IPS DF 6.9 (cell line): Measurements from ENCODE around the gene CDK19.
"Not testable (repeated sequence)": the region's sequence is repeated elsewhere in the genome, so short reads cannot be mapped to it uniquely, and the experiment has no call there.

ENCODE experiments used
- DNase-seq: peaks from one replicate; pipeline ENCODE4 v3.0.0-alpha.2; 2013; ENCODE audit warnings: low read depth, low spot score
- H3K27ac ChIP-seq: one replicate; pipeline ENCODE4 v1.5.1; 2013; ENCODE audit warnings: low read length, control low read depth
- H3K27me3 ChIP-seq: 2 replicates; pipeline ENCODE4 v1.6.1; 2013; ENCODE audit warnings: mild to moderate bottlenecking, low read length; ENCODE audit not compliant: control insufficient read depth, insufficient read depth
- H3K36me3 ChIP-seq: 2 replicates; pipeline ENCODE4 v1.6.1; 2013; ENCODE audit warnings: low read length; ENCODE audit not compliant: control insufficient read depth, insufficient read depth
- H3K4me1 ChIP-seq: 2 replicates; pipeline ENCODE4 v1.6.1; 2013; ENCODE audit warnings: low read length; ENCODE audit not compliant: control insufficient read depth, insufficient read depth
- H3K4me3 ChIP-seq: 2 replicates; pipeline ENCODE4 v1.5.1; 2013; ENCODE audit warnings: mild to moderate bottlenecking, low read length
- H3K9me3 ChIP-seq: 2 replicates; pipeline ENCODE4 v1.6.1; 2013; ENCODE audit warnings: low read length, inconsistent platforms; ENCODE audit not compliant: control insufficient read depth, insufficient read depth
- WGBS: extraction: QIAGEN DNeasy Blood & Tissue Kit; methylation state at CpG from one replicate; pipeline ENCODE4 v1.1.7; 2013; ENCODE audit warnings: mixed read lengths, missing lambda C conversion rate; ENCODE audit not compliant: insufficient read length, insufficient coverage; 5-methylcytosine and 5-hydroxymethylcytosine counted together

Gene CDK19

GRCh38 chr6:110760098-110760497 lies 55.2 kb downstream of the CDK19 start:
- WGBS, result no CpG with 5 or more reads among the region's 5 CpGs
- DNase-seq, result not testable (repeated sequence)

GRCh38 chr6:110757926-110758325 lies 57.3 kb downstream of the CDK19 start:
- Histone ChIP-seq H3K27ac (no peak overlapping the region), H3K9me3 (no peaks in the 10 kb centered on the region), H3K4me3 (no peak overlapping the region), H3K27me3 (no peaks in the 10 kb centered on the region), H3K4me1 (no peaks in the 10 kb centered on the region), H3K36me3 (no peaks in the 10 kb centered on the region)
- no CpG with 5 or more reads among the region's 4 CpGs for WGBS
- DNase-seq, result no peak

More at GRCh38 chr6:110760098-110760497, 55.2 kb downstream of the CDK19 start:
- not testable (repeated sequence) for H3K27me3 ChIP-seq, H3K4me1 ChIP-seq, H3K27ac ChIP-seq, H3K9me3 ChIP-seq, H3K36me3 ChIP-seq, H3K4me3 ChIP-seq

GRCh38 chr6:110756817-110757216 lies 58.5 kb downstream of the CDK19 start:
- Histone ChIP-seq H3K9me3 (no peaks in the 10 kb centered on the region), H3K4me1 (no peaks in the 10 kb centered on the region), H3K27ac (no peak overlapping the region), H3K4me3 (no peak overlapping the region), H3K27me3 (no peaks in the 10 kb centered on the region), H3K36me3 (no peaks in the 10 kb centered on the region)
- DNase-seq, result no peak
- WGBS, result 100% methylated on average over 1 of the region's 2 CpGs

- H3K27ac ChIP-seq, result no peak overlapping the region
- WGBS, result no CpG with 5 or more reads among the region's 3 CpGs
- H3K36me3 ChIP-seq, result no peaks in the 10 kb centered on the region
- no peaks in the 10 kb centered on the region for H3K27me3 ChIP-seq
- H3K4me1 ChIP-seq, result no peaks in the 10 kb centered on the region
- no peak overlapping the region for H3K4me3 ChIP-seq
- no peak for DNase-seq
- no peaks in the 10 kb centered on the region for H3K9me3 ChIP-seq
Measured at GRCh38 chr6:110755411-110755834, 59.8 kb downstream of the CDK19 start.

- not testable (repeated sequence) for H3K9me3 ChIP-seq, DNase-seq, H3K27me3 ChIP-seq, H3K27ac ChIP-seq, H3K4me3 ChIP-seq, H3K4me1 ChIP-seq, H3K36me3 ChIP-seq
- no CpG with 5 or more reads among the region's 9 CpGs for WGBS
Measured at GRCh38 chr6:110753936-110754668, 61.2 kb downstream of the CDK19 start.

GRCh38 chr6:110748453-110748852 lies 66.8 kb downstream of the CDK19 start:
- no peaks in the 10 kb centered on the region for H3K4me1 ChIP-seq
- no peak overlapping the region for H3K4me3 ChIP-seq
- H3K36me3 ChIP-seq, result no peaks in the 10 kb centered on the region
- H3K27ac ChIP-seq, result no peak overlapping the region
- no peak for DNase-seq
- no peaks in the 10 kb centered on the region for H3K27me3 ChIP-seq
- no CpG with 5 or more reads among the region's 3 CpGs for WGBS
- no peaks in the 10 kb centered on the region for H3K9me3 ChIP-seq

- Histone ChIP-seq H3K4me1 (no peaks in the 10 kb centered on the region), H3K36me3 (no peaks in the 10 kb centered on the region; the same call in 1 of the 2 replicates), H3K4me3 (no peak overlapping the region), H3K9me3 (no peaks in the 10 kb centered on the region; the same call in 1 of the 2 replicates), H3K27me3 (no peaks in the 10 kb centered on the region), H3K27ac (no peak overlapping the region)
- WGBS, result no CpG with 5 or more reads among the region's 1 CpG
- no peak for DNase-seq
Measured at GRCh38 chr6:110746680-110747079, 68.6 kb downstream of the CDK19 start.

- WGBS, result no CpG with 5 or more reads among the region's 1 CpG
- H3K36me3 ChIP-seq, result no peaks in the 10 kb centered on the region; the same call in 1 of the 2 replicates
Measured at GRCh38 chr6:110744991-110745390, 70.3 kb downstream of the CDK19 start.

GRCh38 chr6:110742552-110742951 lies 72.7 kb downstream of the CDK19 start:
- H3K27ac ChIP-seq, H3K36me3 ChIP-seq, H3K4me1 ChIP-seq, H3K4me3 ChIP-seq, DNase-seq, H3K27me3 ChIP-seq, H3K9me3 ChIP-seq: not testable (repeated sequence)
- WGBS, result no CpG with 5 or more reads among the region's 9 CpGs

More at GRCh38 chr6:110744991-110745390, 70.3 kb downstream of the CDK19 start:
- no peaks in the 10 kb centered on the region for H3K4me1 ChIP-seq
- no peak overlapping the region for H3K27ac ChIP-seq
- no peak for DNase-seq
- no peaks in the 10 kb centered on the region; the same call in 1 of the 2 replicates for H3K9me3 ChIP-seq
- no peak overlapping the region for H3K4me3 ChIP-seq
- no peaks in the 10 kb centered on the region for H3K27me3 ChIP-seq

GRCh38 chr6:110741517-110741916 lies 73.8 kb downstream of the CDK19 start:
- H3K4me3 ChIP-seq, result no peak overlapping the region
- WGBS, result no CpG with 5 or more reads among the region's 3 CpGs
- no peaks in the 10 kb centered on the region for H3K4me1 ChIP-seq
- H3K27ac ChIP-seq, result no peak overlapping the region
- no peak for DNase-seq
- H3K9me3 ChIP-seq, result no peaks in the 10 kb centered on the region; the same call in 1 of the 2 replicates
- H3K36me3 ChIP-seq, result no peaks in the 10 kb centered on the region; the same call in 1 of the 2 replicates
- H3K27me3 ChIP-seq, result no peaks in the 10 kb centered on the region

- no peak overlapping the region for H3K27ac ChIP-seq
- no peak for DNase-seq
- no peaks in the 10 kb centered on the region for H3K4me1 ChIP-seq
- H3K9me3 ChIP-seq, result no peaks in the 10 kb centered on the region; the same call in 1 of the 2 replicates
- H3K36me3 ChIP-seq, result no peaks in the 10 kb centered on the region; the same call in 1 of the 2 replicates
- no peaks in the 10 kb centered on the region for H3K27me3 ChIP-seq
- WGBS, result no CpG with 5 or more reads among the region's 4 CpGs
- H3K4me3 ChIP-seq, result no peak overlapping the region
Measured at GRCh38 chr6:110738899-110739365, 76.3 kb downstream of the CDK19 start.
